PC-9 (cell line): Measurements from ENCODE around the gene C9orf78.

Experiments
- EZH2 ChIP-seq: fragments of 200-600 bp; sonication (generic); IDR thresholded peaks from 2 replicates; pipeline ENCODE4 v1.8.0; 2017; ENCODE audit warnings: antibody characterized with exemption, low read depth
- TF ChIP-seq, protein P1 (sequence below): fragments of 200-600 bp; sonication (generic); conservative IDR thresholded peaks from 2 replicates; pipeline ENCODE4 v1.6.1; 2017; ENCODE audit warnings: mixed run types, antibody characterized with exemption, mild to moderate bottlenecking, moderate library complexity

GRCh38 chr9:129848712-129849441, 13.8 kb upstream of the C9orf78 start:
- TF ChIP-seq EZH2, result no peak
- TF ChIP-seq, protein P1, sequence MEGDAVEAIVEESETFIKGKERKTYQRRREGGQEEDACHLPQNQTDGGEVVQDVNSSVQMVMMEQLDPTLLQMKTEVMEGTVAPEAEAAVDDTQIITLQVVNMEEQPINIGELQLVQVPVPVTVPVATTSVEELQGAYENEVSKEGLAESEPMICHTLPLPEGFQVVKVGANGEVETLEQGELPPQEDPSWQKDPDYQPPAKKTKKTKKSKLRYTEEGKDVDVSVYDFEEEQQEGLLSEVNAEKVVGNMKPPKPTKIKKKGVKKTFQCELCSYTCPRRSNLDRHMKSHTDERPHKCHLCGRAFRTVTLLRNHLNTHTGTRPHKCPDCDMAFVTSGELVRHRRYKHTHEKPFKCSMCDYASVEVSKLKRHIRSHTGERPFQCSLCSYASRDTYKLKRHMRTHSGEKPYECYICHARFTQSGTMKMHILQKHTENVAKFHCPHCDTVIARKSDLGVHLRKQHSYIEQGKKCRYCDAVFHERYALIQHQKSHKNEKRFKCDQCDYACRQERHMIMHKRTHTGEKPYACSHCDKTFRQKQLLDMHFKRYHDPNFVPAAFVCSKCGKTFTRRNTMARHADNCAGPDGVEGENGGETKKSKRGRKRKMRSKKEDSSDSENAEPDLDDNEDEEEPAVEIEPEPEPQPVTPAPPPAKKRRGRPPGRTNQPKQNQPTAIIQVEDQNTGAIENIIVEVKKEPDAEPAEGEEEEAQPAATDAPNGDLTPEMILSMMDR, result no peak
